OCI-LY3 (cell line): ENCODE measurements around the gene UFC1.
A peak's percentile ranks its signal among the peaks of the same experiment; 100 is the strongest.

ENCODE experiments used
- H2AFZ ChIP-seq: fragments of 200-600, 300-600 bp; shearing (Covaris generic); 2 replicates; pipeline ENCODE4 v1.6.0; 2014; ENCODE audit warnings: antibody characterized with exemption, low read depth, low read length
- H3K27ac ChIP-seq: fragments of 200-600, 300-600 bp; sonication (generic); 2 replicates; pipeline ENCODE4 v1.5.1; 2014; ENCODE audit warnings: mild to moderate bottlenecking, low read length, moderate library complexity, mixed read lengths
- H3K27me3 ChIP-seq: fragments of 200-600, 300-600 bp; sonication (generic); 2 replicates; pipeline ENCODE4 v1.6.1; 2014; ENCODE audit warnings: low read depth, low read length, mixed read lengths
- H3K36me3 ChIP-seq: fragments of 200-600, 300-600 bp; sonication (generic); replicated peaks from 2 replicates; pipeline ENCODE3; 2014; ENCODE audit warnings: low read depth, low read length, mixed read lengths
- H3K4me1 ChIP-seq: fragments of 300-600, 200-600 bp; sonication (generic); 2 replicates; pipeline ENCODE4 v1.6.1; 2014; ENCODE audit warnings: low read length, mixed read lengths
- H3K4me2 ChIP-seq: fragments of 200-600, 300-600 bp; sonication (generic); 2 replicates; pipeline ENCODE4 v1.6.1; 2014; ENCODE audit warnings: low read length, mixed read lengths
- H3K4me3 ChIP-seq: fragments of 300-600, 200-600 bp; sonication (generic); 2 replicates; pipeline ENCODE4 v1.5.1; 2014; ENCODE audit warnings: antibody characterized with exemption, mild to moderate bottlenecking, low read length, moderate library complexity
- H3K79me2 ChIP-seq: fragments of 300-600, 200-600 bp; shearing (Covaris generic); 2 replicates; pipeline ENCODE4 v1.6.1; 2014; ENCODE audit warnings: mild to moderate bottlenecking, low read length, mixed read lengths
- H3K9ac ChIP-seq: fragments of 300-600, 200-600 bp; shearing (Covaris generic); 2 replicates; pipeline ENCODE4 v1.6.0; 2014; ENCODE audit warnings: mild to moderate bottlenecking, low read length, moderate library complexity
- H3K9me3 ChIP-seq: fragments of 200-600, 300-600 bp; shearing (Covaris generic); 2 replicates; pipeline ENCODE4 v1.6.1; 2014; ENCODE audit warnings: low read length, mixed read lengths; ENCODE audit not compliant: insufficient read depth
- H4K20me1 ChIP-seq: fragments of 200-600, 300-600 bp; sonication (generic); 2 replicates; pipeline ENCODE4 v1.6.1; 2016; ENCODE audit warnings: low read length, mixed read lengths; ENCODE audit not compliant: insufficient read depth
- EZH2phosphoT487 ChIP-seq: fragments of 200-600 bp; shearing (Covaris generic); IDR thresholded peaks from 2 replicates; pipeline ENCODE4 v1.6.1; 2018; ENCODE audit warnings: antibody characterized with exemption, mixed run types, low read depth
- TF ChIP-seq, protein P1 (sequence below): fragments of 200-600, 300-600 bp; sonication (generic); IDR thresholded peaks from 2 replicates; pipeline ENCODE4 v1.5.1; 2014; ENCODE audit warnings: antibody characterized with exemption, low read length, low read depth

The UFC1 gene

DNA sequence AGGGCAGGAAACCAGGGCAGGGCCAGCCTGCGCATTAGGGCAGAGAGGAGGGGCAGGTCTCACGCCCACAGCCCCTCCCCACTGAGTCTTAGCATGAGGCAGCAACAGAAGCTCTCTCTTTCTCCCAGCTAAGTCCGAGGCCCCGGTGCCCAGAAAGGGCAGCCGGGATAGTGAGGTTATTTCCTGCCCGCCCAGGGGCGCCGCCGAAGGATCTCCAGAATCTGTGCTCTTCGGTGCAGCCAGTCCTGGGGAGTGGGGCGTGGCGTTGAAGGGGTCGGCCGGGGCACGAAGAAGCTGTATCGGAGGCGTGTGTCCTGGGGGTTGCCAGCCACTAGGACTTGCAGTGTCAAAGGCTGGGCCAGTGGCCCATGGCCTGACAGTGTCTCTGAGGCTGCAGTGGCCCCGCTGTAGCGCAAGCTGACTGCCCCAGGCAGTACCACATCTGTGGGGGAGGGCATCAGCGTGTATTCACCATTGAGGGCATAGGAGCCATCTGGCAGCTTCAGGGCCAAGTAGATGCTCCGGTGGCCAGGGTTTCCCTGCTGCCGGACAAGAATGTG lies 37.3 kb downstream of the UFC1 start:
- Histone ChIP-seq H3K4me1 (peaks cover 45% of the 10 kb centered on the region), H2AFZ (no peak overlapping the region), H3K9me3 (no peaks in the 10 kb centered on the region), H3K27me3 (no peaks in the 10 kb centered on the region), H3K27ac (no peak overlapping the region), H3K9ac (no peak overlapping the region), H3K4me3 (no peak overlapping the region), H4K20me1 (no peaks in the 10 kb centered on the region), H3K36me3 (no peaks in the 10 kb centered on the region), H3K79me2 (no peaks in the 10 kb centered on the region), H3K4me2 (no peak overlapping the region)
- TF ChIP-seq, protein P1, sequence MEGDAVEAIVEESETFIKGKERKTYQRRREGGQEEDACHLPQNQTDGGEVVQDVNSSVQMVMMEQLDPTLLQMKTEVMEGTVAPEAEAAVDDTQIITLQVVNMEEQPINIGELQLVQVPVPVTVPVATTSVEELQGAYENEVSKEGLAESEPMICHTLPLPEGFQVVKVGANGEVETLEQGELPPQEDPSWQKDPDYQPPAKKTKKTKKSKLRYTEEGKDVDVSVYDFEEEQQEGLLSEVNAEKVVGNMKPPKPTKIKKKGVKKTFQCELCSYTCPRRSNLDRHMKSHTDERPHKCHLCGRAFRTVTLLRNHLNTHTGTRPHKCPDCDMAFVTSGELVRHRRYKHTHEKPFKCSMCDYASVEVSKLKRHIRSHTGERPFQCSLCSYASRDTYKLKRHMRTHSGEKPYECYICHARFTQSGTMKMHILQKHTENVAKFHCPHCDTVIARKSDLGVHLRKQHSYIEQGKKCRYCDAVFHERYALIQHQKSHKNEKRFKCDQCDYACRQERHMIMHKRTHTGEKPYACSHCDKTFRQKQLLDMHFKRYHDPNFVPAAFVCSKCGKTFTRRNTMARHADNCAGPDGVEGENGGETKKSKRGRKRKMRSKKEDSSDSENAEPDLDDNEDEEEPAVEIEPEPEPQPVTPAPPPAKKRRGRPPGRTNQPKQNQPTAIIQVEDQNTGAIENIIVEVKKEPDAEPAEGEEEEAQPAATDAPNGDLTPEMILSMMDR: no peak
- TF ChIP-seq EZH2phosphoT487: no peak

DNA sequence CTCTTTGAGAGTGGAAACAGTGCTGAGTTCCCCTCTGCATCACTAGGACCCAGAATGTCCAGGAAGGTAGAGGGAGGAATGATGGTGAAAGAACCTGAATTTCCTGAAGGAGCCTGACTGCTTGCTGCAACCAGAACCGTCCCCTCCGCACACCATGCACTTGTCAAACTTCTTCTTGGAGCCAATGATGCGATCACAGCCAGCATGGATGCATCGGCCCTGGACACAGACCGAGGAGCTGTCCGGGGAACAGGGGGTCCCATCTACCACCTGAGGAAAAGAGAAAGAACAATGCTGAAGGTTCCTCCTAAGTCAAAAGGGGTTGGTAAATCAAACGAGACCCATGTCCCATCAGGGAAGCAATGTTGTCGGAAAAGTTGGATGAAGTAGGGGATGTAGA lies 38.2 kb downstream of the UFC1 start:
- TF ChIP-seq, protein P1: no peak
- no peak for TF ChIP-seq EZH2phosphoT487
- Histone ChIP-seq H3K79me2 (no peaks in the 10 kb centered on the region), H3K4me2 (no peak overlapping the region), H3K9me3 (no peaks in the 10 kb centered on the region), H3K27ac (no peak overlapping the region), H3K9ac (peak overlapping the region; percentile 2; the same call in 1 of the 2 replicates), H3K4me1 (peaks cover 37% of the 10 kb centered on the region), H2AFZ (no peak overlapping the region), H4K20me1 (no peaks in the 10 kb centered on the region), H3K4me3 (no peak overlapping the region), H3K27me3 (no peaks in the 10 kb centered on the region), H3K36me3 (no peaks in the 10 kb centered on the region)

DNA sequence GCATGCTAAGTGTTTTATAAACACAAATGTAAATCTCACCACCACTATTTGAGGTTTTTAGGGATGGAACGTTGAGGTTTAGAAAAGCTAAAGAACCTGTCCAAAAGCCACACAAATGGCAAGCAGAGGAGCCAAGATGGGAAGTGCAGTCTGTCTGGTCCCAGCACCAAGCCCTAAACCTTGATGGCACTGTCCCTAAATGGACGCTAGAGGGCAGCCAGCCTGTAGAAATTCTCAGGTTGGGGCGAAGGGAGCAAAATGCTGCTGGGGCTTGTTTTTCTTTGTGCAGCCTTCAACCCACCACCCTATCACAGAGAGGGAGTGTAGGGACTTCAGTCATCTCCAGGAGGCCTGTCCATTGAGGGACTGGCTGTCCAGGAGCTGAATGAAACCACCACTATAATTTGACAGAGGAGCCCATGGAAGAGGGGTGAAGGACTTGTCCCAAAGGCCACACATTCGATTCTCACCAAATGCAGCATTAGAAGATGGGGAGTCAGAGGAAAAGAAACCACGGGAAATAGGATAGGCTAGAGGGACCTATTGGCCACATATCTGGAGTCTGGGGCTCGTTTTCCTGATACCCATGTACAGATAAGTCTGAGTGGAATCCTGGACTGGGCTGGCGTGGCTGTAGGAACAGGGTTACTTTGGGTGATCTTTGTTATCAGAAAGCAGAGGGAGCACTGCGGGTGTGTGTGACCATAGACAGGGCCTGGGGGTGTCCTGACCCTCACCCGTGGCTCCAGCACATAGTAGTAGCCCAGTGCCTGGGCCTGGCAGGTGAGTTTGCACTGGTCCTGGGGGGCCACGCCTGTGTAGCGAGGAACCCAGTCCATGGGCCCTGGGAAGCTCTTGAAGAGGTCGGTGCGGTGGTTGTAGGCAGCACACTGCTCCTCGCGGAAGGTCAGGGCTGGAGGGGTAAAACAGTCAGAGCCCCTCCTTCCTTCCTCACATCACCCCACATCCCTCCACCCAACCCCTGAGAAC lies 39.0 kb downstream of the UFC1 start:
- Histone ChIP-seq H3K36me3 (no peaks in the 10 kb centered on the region), H3K4me2 (peak overlapping the region; percentile 39), H4K20me1 (no peaks in the 10 kb centered on the region), H3K27ac (no peak overlapping the region), H3K4me1 (peaks cover 29% of the 10 kb centered on the region), H3K27me3 (no peaks in the 10 kb centered on the region), H3K9me3 (no peaks in the 10 kb centered on the region), H3K79me2 (no peaks in the 10 kb centered on the region), H3K9ac (peak overlapping the region; percentile 2; the same call in 1 of the 2 replicates), H3K4me3 (no peak overlapping the region), H2AFZ (peak overlapping the region; percentile 91)
- TF ChIP-seq, protein P1: peak; percentile 96
- no peak for TF ChIP-seq EZH2phosphoT487

DNA sequence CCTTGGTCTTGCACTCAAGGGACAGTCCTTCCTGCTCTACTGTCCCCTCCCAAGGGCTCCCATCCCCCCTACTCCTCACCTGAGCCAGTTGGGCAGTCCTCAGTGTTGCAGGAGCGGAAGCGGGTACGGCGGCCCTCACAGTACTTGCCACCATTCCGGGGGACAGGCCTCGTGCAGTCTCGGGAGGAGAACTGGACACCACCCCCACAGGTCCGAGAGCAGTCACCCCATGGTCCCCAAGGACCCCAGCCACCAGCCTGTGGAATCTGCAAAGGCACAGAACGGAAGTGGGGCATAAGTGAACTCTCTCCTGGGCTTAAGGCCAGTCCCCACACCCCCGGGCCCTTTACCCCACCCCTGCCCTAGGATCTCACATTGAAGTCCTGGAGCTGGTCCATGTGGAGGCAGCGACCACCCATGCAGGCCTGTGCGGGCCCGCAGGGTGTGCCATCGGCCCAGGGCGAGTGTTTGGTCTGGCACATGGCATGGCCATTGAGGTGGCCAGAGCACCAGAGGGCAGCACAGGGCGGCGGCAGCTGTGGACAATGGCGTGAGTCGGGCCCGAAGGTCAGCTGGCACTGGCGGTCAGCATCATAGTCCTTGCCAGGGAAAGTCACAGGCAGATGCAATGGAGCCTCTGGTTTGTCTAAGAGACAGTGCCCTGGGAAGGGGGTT lies 39.9 kb downstream of the UFC1 start:
- Histone ChIP-seq H3K27ac (no peak overlapping the region), H3K9ac (no peak overlapping the region), H2AFZ (no peak overlapping the region), H3K4me2 (no peak overlapping the region), H3K4me1 (peaks cover 29% of the 10 kb centered on the region), H3K4me3 (no peak overlapping the region), H3K79me2 (no peaks in the 10 kb centered on the region), H4K20me1 (no peaks in the 10 kb centered on the region), H3K27me3 (no peaks in the 10 kb centered on the region), H3K9me3 (no peaks in the 10 kb centered on the region), H3K36me3 (no peaks in the 10 kb centered on the region)
- TF ChIP-seq, protein P1: no peak
- TF ChIP-seq EZH2phosphoT487: no peak
